Measurements from ENCODE around the gene NLRP10.

- TF ChIP-seq CTCF (IDR thresholded peaks at IDR 0.05 in 4 of 5, conservative IDR thresholded peaks at IDR 0.05 in 1 of 5), result no peak
- TF ChIP-seq POLR2A (IDR thresholded peaks at IDR 0.05), result no peak
These were observed 10.1 kb downstream of the NLRP10 start for GRCh38 chr11:7955191-7955590.
